GM12875 (cell line): ENCODE measurements around the gene PFDN1.
"Not testable (repeated sequence)": the region's sequence is repeated elsewhere in the genome, so short reads cannot be mapped to it uniquely, and the experiment has no call there.

ENCODE experiments used
- H3K4me3 ChIP-seq: one replicate; pipeline ENCODE4 v1.5.1; 2011; ENCODE audit warnings: low read depth, low read length, control low read depth
- CTCF ChIP-seq: IDR thresholded peaks from 2 replicates; pipeline ENCODE4 v1.5.1; 2011; ENCODE audit warnings: low read depth, mild to moderate bottlenecking, control low read depth, inconsistent platforms, low read length, moderate library complexity, borderline replicate concordance; ENCODE audit not compliant: insufficient read depth

Gene PFDN1

GRCh38 chr5:140205216-140205615 lies 97.7 kb downstream of the PFDN1 start:
- H3K4me3 ChIP-seq = no peak overlapping the region
- no peak for TF ChIP-seq CTCF

- H3K4me3 ChIP-seq = no peak overlapping the region
- no peak for TF ChIP-seq CTCF
Measured at GRCh38 chr5:140202610-140203009, 100.3 kb downstream of the PFDN1 start.

- no peak for TF ChIP-seq CTCF
- no peak overlapping the region for H3K4me3 ChIP-seq
Measured at GRCh38 chr5:140202078-140202477, 100.8 kb downstream of the PFDN1 start.

- not testable (repeated sequence) for H3K4me3 ChIP-seq
Measured at GRCh38 chr5:140198915-140199314, 104.0 kb downstream of the PFDN1 start.

GRCh38 chr5:140197023-140197422 lies 105.9 kb downstream of the PFDN1 start:
- no peak for TF ChIP-seq CTCF
- no peak overlapping the region for H3K4me3 ChIP-seq

GRCh38 chr5:140196115-140196814 lies 106.6 kb downstream of the PFDN1 start:
- TF ChIP-seq CTCF = no peak
- H3K4me3 ChIP-seq = no peak overlapping the region
